ENCODE data around the gene COL4A2.

COL4A2 gene

DNA sequence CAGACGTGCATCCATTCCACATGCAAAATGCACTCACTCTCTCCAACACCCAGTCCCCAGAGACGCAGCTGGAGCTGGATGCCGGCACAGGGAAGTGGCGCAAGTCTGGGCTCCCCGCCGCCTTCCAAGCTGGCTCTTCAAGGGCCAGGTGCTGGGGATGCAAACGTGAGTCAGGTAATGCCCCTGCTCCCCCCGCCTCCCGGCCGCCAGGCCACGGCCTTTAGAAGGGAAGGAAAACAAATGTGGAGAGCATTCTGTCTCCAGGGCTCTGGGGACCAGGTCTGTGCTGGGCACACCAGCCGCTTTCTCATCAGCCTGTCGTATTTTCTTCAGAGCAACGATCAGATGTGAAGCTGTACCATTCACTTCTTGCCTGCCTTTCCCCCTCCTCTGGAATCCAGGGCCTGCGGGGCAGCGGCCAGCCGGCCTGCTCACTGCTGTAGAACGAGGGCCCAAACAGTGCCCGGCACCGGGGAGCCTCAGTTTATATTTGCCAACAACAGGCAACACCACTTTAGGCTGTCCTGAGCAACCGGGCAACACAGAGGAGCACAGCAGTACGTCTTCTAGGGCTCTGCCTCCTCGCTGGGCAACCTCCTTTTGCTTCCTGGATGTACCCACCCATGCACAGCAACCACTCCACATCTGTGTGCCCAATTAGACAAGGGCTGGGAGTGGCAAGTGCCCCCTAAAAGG, 250.7 kb downstream of the COL4A2 start:
- no peak for DNase-seq (ENCODE audit: low spot score)
- Histone ChIP-seq H3K4me3 (peak overlapping the region; percentile 7), H3K27ac (peak overlapping the region in 1 of 2 donors; percentile 17)
- no peak for TF ChIP-seq CTCF (IDR thresholded peaks at IDR 0.05)

DNA sequence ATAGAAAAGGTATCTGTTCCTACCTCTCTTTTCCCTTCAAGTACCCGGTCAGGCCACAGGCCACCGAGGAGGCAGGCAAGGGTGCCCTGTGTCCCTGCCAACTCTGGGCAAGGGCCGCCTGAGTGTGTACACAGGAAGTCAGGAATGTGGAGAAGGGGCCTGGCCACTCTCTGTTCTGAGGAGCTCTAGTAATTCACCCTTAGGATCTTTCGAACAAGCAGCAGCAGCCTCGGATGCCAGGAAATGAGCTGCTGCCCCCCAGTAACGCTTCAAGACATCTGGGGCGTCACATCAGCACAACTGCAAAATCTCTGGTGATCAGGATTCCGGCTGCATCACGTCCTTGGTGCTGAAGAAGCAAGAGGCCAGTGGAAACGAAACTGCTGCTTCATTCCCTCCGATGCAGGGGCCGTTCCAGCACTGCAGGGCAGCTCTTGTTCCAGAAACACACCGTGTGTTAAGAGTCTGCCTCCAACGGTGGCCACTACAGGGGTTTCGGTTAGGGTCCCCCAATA, 252.4 kb downstream of the COL4A2 start:
- no peak for TF ChIP-seq CTCF (IDR thresholded peaks at IDR 0.05)
- peak overlapping the region; percentile 97 for H3K27ac ChIP-seq
- peak overlapping the region; percentile 81 for H3K4me3 ChIP-seq
- peak; percentile 84 for DNase-seq (ENCODE audit: low spot score)

DNA sequence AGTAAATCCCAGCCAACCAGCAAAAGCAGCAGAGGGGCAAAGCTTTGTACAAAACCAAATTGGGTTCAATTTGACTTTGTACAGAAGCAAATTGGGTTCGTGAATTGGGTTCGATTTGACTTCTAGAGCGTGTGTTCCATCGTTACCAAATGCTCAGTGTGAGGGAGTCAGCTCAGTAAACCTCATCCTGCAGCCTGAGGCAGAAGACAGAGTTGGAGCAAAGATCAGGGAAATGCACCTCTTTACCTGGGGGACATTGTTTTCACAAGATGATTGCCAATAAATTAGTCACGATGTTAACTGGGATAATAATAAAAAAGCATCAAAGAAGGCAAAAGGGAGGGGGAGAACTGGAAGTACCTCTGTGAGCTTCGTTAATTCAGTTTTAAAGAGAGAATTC, 252.9 kb downstream of the COL4A2 start:
- Histone ChIP-seq H3K4me3 (peak overlapping the region; percentile 81), H3K27ac (peak overlapping the region; percentile 97)
- DNase-seq (ENCODE audit: low spot score) = no peak
- no peak for TF ChIP-seq CTCF (IDR thresholded peaks at IDR 0.05)

GRCh38 chr13:110560601-110561343, 253.7 kb downstream of the COL4A2 start:
- Histone ChIP-seq H3K4me3 (peak overlapping the region; percentile 81), H3K27ac (peak overlapping the region; percentile 97)
- TF ChIP-seq CTCF (IDR thresholded peaks at IDR 0.05) = no peak
- peak; percentile 85 for DNase-seq (ENCODE audit: low spot score)

GRCh38 chr13:110561344-110562035, 254.4 kb downstream of the COL4A2 start, which contains the start of gene RAB20:
TSS of gene RAB20 (minus strand) at chr13:110561722. CDS start at chr13:110561519, 203 bp downstream.
- Histone ChIP-seq H3K4me3 (peak within 1 kb of the TSS; percentile 81), H3K27ac (peak within 1 kb of the TSS; percentile 97)
- DNase-seq (ENCODE audit: low spot score) = peak; percentile 93
- TF ChIP-seq CTCF (IDR thresholded peaks at IDR 0.05) = no peak

DNA sequence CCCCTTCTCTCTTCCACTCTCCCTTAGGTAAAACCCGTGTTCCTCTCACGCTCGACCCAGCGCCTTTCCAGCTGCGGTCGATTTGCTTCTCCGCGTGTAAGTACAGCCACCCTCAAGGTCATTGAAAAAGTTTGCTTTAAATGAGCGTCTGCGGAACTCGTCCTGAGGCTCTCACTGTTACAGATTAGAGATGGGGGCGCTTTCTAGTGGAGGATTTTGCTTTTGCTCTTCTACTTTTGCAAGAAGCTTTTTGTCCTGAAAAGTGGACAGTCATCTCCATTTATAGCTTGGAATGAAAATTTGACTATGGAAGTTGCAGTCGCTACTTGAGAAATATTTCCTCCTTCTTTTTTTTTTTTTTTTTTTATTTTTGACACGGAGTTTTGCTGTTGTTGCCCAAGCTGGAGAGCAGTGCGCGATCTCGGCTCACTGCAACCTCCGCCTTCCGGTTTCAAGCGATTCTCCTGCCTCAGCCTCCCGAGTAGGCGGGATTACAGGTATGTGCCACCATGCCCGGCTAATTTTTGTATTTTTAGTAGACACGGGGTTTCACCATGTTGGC, 255.0 kb downstream of the COL4A2 start:
- Histone ChIP-seq H3K27ac (peak overlapping the region; percentile 97), H3K4me3 (peak overlapping the region; percentile 81)
- no peak for TF ChIP-seq CTCF (IDR thresholded peaks at IDR 0.05)
- DNase-seq (ENCODE audit: low spot score) = no peak

All from coronary artery (tissue), 2 donors.